CD8-positive, alpha-beta memory T cell (primary cell): ENCODE measurements around the gene IRF2BP1. TPM values are rescaled to one million over a fixed set of nuclear protein-coding genes. Genes with fewer than 3 reads are reported as not detected.
A peak's percentile ranks its signal among the peaks of the same experiment; 100 is the strongest.

Experiments used
- CTCF ChIA-PET: fragments of 350-600 bp; sonication (Branson Sonifier 250); formaldehyde crosslinking; loops from one replicate; lab custom pipeline; 2021; ENCODE audit warnings: antibody characterized with exemption; lab: Charles Lee
- POLR2A ChIA-PET: fragments of 350-600 bp; sonication (Branson Sonifier 250); formaldehyde crosslinking; loops from one replicate; lab custom pipeline; 2021; ENCODE audit warnings: antibody characterized with exemption; lab: Charles Lee
- DNase-seq, 5 donors: peaks; one replicate each; pipeline versions ENCODE4 v3.0.0 to v3.0.0-alpha.2; 2020 to 2022; ENCODE audit warnings: mixed read lengths in 1 of 5
- H3K27ac ChIP-seq: one replicate; pipeline ENCODE4 v1.7.0; 2013; ENCODE audit warnings: low read depth, mild to moderate bottlenecking, low read length, moderate library complexity
- H3K27me3 ChIP-seq: 2 replicates; pipeline ENCODE4 v1.7.0; 2013; ENCODE audit warnings: low read length, mild to moderate bottlenecking; ENCODE audit not compliant: insufficient read depth, poor library complexity, severe bottlenecking
- H3K36me3 ChIP-seq: 2 replicates; pipeline ENCODE4 v1.7.0; 2013; ENCODE audit warnings: mild to moderate bottlenecking, low read length, moderate library complexity; ENCODE audit not compliant: insufficient read depth
- H3K4me1 ChIP-seq: 2 replicates; pipeline ENCODE4 v1.7.0; 2013; ENCODE audit warnings: mild to moderate bottlenecking, low read length, moderate library complexity; ENCODE audit not compliant: insufficient read depth
- H3K4me3 ChIP-seq: 2 replicates; pipeline ENCODE4 v1.7.0; 2013; ENCODE audit warnings: mild to moderate bottlenecking, low read length
- H3K9me3 ChIP-seq: 2 replicates; pipeline ENCODE4 v1.7.0; 2013; ENCODE audit warnings: mild to moderate bottlenecking, low read length
- H3K27ac Mint-ChIP-seq, 8 donors: one replicate each; pipeline ENCODE4 v1.8.0; 2020 to 2021; ENCODE audit warnings: mixed read lengths in 8 of 8, mild to moderate bottlenecking in 6 of 8, inconsistent platforms in 3 of 8, moderate library complexity in 3 of 8
- H3K27me3 Mint-ChIP-seq, 2 donors: one replicate each; pipeline ENCODE4 v1.8.0; 2020 to 2021; ENCODE audit warnings: mixed read lengths in 2 of 2, mild to moderate bottlenecking in 1 of 2, moderate library complexity in 1 of 2
- H3K36me3 Mint-ChIP-seq, 3 donors: one replicate each; pipeline ENCODE4 v1.8.0; 2020 to 2021; ENCODE audit warnings: mixed read lengths in 3 of 3, inconsistent platforms in 1 of 3, mild to moderate bottlenecking in 1 of 3
- H3K4me1 Mint-ChIP-seq, 3 donors: one replicate each; pipeline ENCODE4 v1.8.0; 2020 to 2021; ENCODE audit warnings: mixed read lengths in 3 of 3, inconsistent platforms in 1 of 3, mild to moderate bottlenecking in 1 of 3
- H3K4me3 Mint-ChIP-seq, 7 donors: one replicate each; pipeline ENCODE4 v1.8.0; 2020 to 2021; ENCODE audit warnings: mixed read lengths in 7 of 7, mild to moderate bottlenecking in 6 of 7, moderate library complexity in 4 of 7, inconsistent platforms in 2 of 7
- H3K9me3 Mint-ChIP-seq, 5 donors: one replicate each; pipeline ENCODE4 v1.8.0; 2020 to 2022; ENCODE audit warnings: mixed read lengths in 5 of 5, mild to moderate bottlenecking in 3 of 5, moderate library complexity in 2 of 5, inconsistent platforms in 1 of 5
- polyA plus RNA-seq: library from polyadenylated mRNA; unstranded; fragments of 300-500 nt; fragmentation: Illumina TruSeq; gene quantifications from one replicate; pipeline ENCODE4 v1.2.3, GENCODE V29; 2021
- total RNA-seq, 2 experiments: library from RNA; stranded (reverse); gene quantifications; one replicate each; pipeline ENCODE4 v1.2.3, GENCODE V29; 2021

IRF2BP1 gene
- total and polyA plus RNA-seq, 3 experiments from 2014 or later, result 8.5 to 18.6 (median 17.9) TPM

DNA sequence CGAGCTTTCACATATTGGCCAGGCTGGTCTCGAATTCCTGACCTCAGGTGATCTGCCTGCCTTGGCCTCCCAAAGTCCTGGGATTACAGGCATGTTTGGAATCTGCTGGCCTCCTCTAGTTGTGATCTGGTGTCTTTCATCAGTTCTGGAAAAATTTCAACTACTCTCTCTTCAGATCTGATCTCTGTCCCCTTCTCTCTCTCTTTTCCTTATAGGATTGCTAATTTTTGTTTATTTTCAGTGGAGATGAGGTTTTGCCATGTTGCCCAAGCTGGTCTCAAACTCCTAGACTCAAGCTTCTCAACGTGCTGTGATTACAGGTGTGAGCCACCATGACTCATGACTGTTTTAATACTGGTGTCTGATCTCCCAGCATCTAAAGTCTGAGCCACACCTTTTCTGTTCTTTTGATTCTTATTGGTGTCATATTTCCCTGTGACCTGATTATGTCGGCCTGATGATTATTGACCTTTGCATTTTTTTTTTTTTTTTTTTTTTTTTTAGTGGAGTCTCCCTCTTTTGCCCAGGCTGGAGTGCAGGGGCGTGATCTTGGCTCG lies 39.0 kb upstream of the IRF2BP1 start:
- POLR2A ChIA-PET, result no interaction called here

DNA sequence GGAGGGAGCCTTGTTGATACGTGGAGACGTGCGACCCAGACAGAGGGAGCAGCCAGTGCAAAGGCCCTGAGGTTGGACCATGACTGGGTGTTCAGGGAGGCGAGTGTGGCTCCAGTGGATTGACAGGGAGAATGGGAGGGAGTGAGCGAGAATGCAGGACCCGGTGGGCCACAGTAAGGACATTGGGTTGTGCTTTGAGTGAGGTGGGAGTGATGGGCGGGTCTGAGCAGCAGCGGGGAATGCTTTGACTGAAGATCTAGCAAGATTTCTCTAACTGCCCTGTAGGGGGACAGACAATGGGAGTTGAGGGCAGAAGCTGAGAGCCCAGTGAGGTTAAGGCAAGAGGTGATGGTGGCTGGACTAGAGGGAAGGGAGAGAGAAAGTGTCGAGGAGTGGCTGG lies 36.3 kb upstream of the IRF2BP1 start:
- no peaks in the 10 kb centered on the region for H3K9me3 ChIP-seq
- H3K4me1 Mint-ChIP-seq, result peaks cover 0 to 5% (median 3%) of the 10 kb centered on the region in 3 donors
- H3K27ac Mint-ChIP-seq, result peak overlapping the region in 2 of 8 donors; percentile 25 to 87
- ChIA-PET CTCF (no interaction called here), POLR2A (no interaction called here)
- H3K36me3 Mint-ChIP-seq, result no peaks in the 10 kb centered on the region
- DNase-seq, result no peak
- H3K27ac ChIP-seq, result no peak overlapping the region
- H3K27me3 ChIP-seq, result no peaks in the 10 kb centered on the region
- no peaks in the 10 kb centered on the region for H3K36me3 ChIP-seq
- H3K27me3 Mint-ChIP-seq, result peaks cover 4 to 15% of the 10 kb centered on the region in 2 donors
- H3K4me3 ChIP-seq, result no peak overlapping the region
- H3K4me1 ChIP-seq, result peaks cover under 1% of the 10 kb centered on the region
- H3K4me3 Mint-ChIP-seq, result peak overlapping the region in 1 of 7 donors; percentile 21
- no peaks in the 10 kb centered on the region for H3K9me3 Mint-ChIP-seq

More for the DNA sequence above, 39.0 kb upstream of the IRF2BP1 start:
- Histone ChIP-seq H3K36me3 (no peaks in the 10 kb centered on the region), H3K27ac (no peak overlapping the region), H3K4me1 (peaks cover 9% of the 10 kb centered on the region), H3K4me3 (no peak overlapping the region), H3K9me3 (no peaks in the 10 kb centered on the region), H3K27me3 (no peaks in the 10 kb centered on the region)
- Mint-ChIP-seq H3K27me3 (peaks cover 0 to 3% of the 10 kb centered on the region in 2 donors), H3K27ac (peak overlapping the region in 1 of 8 donors; percentile 47), H3K36me3 (no peaks in the 10 kb centered on the region), H3K4me1 (peaks cover 5 to 11% (median 10%) of the 10 kb centered on the region in 3 donors), H3K9me3 (no peaks in the 10 kb centered on the region), H3K4me3 (no peak overlapping the region)
- no peak for DNase-seq
- CTCF ChIA-PET, result no interaction called here

DNA sequence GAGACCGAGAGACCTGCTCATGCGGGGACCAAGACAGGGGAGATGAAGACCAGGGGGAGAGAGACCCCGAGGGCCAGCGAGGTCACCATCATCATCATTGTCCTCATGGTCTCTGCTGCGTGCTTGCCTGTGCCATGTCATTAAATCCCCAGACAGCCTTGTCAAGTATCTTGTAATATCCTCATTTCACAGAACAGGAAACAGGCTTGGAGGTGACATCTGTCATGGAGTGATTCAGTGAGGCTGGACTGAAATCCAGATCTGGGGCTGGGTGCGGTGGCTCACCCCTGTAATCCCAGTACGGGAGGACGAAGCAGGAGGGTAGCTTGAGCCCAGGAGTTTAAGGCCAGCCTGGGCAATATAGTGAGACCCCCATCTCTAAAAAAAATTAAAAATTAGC lies 34.5 kb upstream of the IRF2BP1 start:
- CTCF ChIA-PET, result no interaction called here

DNA sequence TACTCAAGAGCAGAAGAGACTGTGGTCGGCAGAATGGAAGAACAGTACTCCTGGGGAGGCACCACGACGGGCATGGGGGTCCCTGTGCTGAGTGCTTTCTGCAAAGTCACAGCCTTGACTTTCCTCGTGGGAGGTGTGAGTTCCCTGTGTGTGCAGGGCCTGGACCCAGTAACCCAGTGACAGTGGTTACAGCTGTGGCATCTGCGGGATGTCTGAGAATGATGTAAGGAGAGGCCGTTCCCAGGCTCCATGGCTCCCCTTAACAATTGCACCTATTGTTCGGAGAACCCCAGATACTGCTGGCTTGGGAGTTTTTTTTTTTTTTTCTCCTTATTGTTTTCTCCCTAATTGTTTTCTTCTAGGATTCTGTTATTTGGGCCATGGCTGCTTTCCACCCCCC lies 33.7 kb upstream of the IRF2BP1 start:
- Mint-ChIP-seq H3K27ac (no peak overlapping the region), H3K36me3 (peaks cover 0 to 3% (median 0%) of the 10 kb centered on the region in 3 donors), H3K27me3 (peaks cover 8 to 28% of the 10 kb centered on the region in 2 donors), H3K4me3 (no peak overlapping the region), H3K4me1 (no peaks in the 10 kb centered on the region), H3K9me3 (no peaks in the 10 kb centered on the region)
- CTCF ChIA-PET, result no interaction called here
- H3K4me1 ChIP-seq, result no peaks in the 10 kb centered on the region
- no peaks in the 10 kb centered on the region for H3K27me3 ChIP-seq
- H3K27ac ChIP-seq, result no peak overlapping the region
- no peak overlapping the region for H3K4me3 ChIP-seq
- no peaks in the 10 kb centered on the region for H3K36me3 ChIP-seq
- POLR2A ChIA-PET, result interaction anchor here (0.7 kb wide), 1 partner anchor 56 kb away, joined by 3 read pairs; no protein-coding TSS in a partner anchor
- no peak for DNase-seq
- no peaks in the 10 kb centered on the region for H3K9me3 ChIP-seq

More for the DNA sequence above, 34.5 kb upstream of the IRF2BP1 start:
- Mint-ChIP-seq H3K9me3 (no peaks in the 10 kb centered on the region), H3K27ac (no peak overlapping the region), H3K27me3 (peaks cover 8 to 24% of the 10 kb centered on the region in 2 donors), H3K36me3 (no peaks in the 10 kb centered on the region), H3K4me3 (no peak overlapping the region), H3K4me1 (no peaks in the 10 kb centered on the region)
- H3K27me3 ChIP-seq, result no peaks in the 10 kb centered on the region
- H3K36me3 ChIP-seq, result no peaks in the 10 kb centered on the region
- H3K9me3 ChIP-seq, result no peaks in the 10 kb centered on the region
- no peak overlapping the region for H3K27ac ChIP-seq
- no peaks in the 10 kb centered on the region for H3K4me1 ChIP-seq
- POLR2A ChIA-PET, result interaction anchor here (0.7 kb wide), 1 partner anchor 57 kb away, joined by 3 read pairs; no protein-coding TSS in a partner anchor
- no peak overlapping the region for H3K4me3 ChIP-seq
- DNase-seq, result no peak

DNA sequence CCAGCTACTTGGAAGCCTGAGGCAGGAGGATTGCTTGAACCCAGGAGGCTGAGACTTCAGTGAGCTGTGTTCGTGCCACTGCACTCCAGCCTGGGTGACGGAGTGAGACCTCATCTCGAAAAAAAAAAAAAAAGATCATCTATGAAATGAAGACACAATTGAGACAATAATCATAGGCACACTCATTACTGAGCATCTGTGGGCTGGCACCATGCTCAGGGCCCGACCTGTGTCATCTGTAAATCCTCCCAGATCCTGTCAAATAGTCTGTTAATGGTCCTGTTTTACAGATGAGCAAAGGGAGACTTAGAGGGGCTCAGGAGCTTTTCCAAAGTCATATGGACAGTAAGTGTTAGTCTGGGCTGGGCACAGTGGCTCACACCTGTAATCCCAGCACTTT lies 32.8 kb upstream of the IRF2BP1 start:
- no peaks in the 10 kb centered on the region for H3K9me3 ChIP-seq
- no peak overlapping the region for H3K27ac ChIP-seq
- CTCF ChIA-PET, result no interaction called here
- POLR2A ChIA-PET, result no interaction called here
- no peaks in the 10 kb centered on the region for H3K9me3 Mint-ChIP-seq
- peaks cover 8 to 28% of the 10 kb centered on the region in 2 donors for H3K27me3 Mint-ChIP-seq
- H3K4me1 ChIP-seq, result no peaks in the 10 kb centered on the region
- H3K4me3 ChIP-seq, result no peak overlapping the region
- peaks cover 0 to 3% (median 0%) of the 10 kb centered on the region in 3 donors for H3K36me3 Mint-ChIP-seq
- no peak overlapping the region for H3K27ac Mint-ChIP-seq
- DNase-seq, result no peak
- no peak overlapping the region for H3K4me3 Mint-ChIP-seq
- H3K27me3 ChIP-seq, result no peaks in the 10 kb centered on the region
- no peaks in the 10 kb centered on the region for H3K4me1 Mint-ChIP-seq
- no peaks in the 10 kb centered on the region for H3K36me3 ChIP-seq

DNA sequence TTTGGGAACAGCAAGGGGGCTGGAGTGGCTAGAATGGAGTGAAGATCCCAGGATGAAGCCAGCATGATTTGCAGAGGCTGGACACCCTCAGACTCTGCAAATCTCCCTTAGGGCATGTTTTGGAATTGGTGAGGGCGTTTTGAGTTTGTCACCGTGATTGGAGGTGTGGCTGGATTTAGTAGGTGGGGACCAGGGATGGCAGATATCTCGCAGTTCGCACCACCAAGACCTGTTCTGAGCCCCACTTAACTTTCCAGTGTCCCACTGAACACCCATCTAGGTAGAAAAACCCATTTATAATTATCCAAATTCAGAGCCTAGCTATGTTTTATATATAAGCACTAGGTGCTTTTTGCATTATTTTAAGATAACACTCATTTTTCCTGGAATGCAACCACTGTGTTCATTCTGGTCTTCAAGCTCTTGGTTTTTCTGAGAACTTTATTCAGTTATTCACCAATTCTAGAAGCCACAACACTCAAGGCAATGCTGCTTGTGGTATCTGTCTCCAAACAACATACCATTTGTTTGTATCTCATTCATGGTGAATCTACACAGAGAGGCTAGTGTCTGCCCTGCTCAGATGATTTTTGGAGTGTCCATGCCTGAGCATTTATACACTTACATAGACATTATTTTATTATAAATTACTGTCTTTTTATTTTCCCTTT lies 31.6 kb upstream of the IRF2BP1 start:
- DNase-seq, result no peak
- POLR2A ChIA-PET, result no interaction called here

DNA sequence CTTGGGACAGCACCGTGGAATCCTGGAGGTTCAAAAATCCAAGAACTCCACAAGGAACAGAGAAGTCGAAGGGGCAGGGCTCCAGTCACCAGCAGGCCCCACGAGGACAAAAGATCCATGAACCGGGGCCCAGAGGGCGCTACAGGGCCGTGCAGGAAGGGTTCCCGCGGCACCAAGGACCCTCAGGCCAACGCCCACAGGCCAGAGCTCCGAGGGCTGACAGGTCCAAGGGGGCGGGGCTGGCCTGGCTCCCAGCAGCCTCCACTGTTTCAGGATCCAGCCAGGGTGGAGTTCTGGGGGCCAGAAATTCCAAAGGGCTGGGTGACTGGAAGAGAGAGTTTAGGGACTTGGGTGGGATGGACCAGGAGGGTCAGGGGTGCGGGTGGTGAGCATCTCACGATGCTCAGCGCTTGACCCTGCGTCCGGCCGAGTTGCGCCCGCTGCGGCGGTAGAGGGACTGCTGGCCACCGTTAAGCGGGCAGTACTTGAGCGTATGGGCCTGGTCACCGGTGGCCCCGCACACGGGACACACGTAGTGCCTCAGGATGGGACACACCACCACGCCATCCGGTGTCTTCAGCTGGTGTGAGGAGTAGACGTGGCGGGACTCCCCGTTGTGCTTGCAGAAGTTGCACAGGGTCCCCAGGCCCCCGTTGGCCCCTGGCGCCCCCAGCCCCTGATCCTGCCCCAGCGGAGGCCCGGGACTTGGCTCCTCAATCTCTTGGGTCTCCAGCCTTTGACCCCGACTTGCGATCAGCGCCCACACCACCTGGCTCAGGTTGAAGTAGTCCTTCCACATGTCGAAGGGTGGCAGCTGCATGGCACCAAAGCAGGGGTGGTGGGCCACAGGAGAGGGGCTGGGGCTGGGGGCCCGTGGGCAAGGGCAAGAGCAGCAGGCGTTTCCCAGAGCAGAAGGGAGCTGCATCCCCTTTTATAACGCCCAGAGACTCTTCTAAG lies 28.2 kb upstream of the IRF2BP1 start, which contains the start of gene NANOS2:
Gene NANOS2, minus strand, starts transcription at position 905 of the 957 bp plus-strand sequence. Its CDS starts 85 bp downstream, at position 820.
- Histone ChIP-seq H3K36me3 (no peaks in the 10 kb centered on the region), H3K4me1 (no peaks in the 10 kb centered on the region), H3K4me3 (no peak within 1 kb of the TSS), H3K9me3 (no peaks in the 10 kb centered on the region), H3K27me3 (no peaks in the 10 kb centered on the region), H3K27ac (no peak within 1 kb of the TSS)
- no peaks in the 10 kb centered on the region for H3K4me1 Mint-ChIP-seq
- DNase-seq, result no peak
- peaks cover 14 to 50% of the 10 kb centered on the region in 2 donors for H3K27me3 Mint-ChIP-seq
- peaks cover 0 to 3% (median 0%) of the 10 kb centered on the region in 3 donors for H3K36me3 Mint-ChIP-seq
- peaks cover 0 to 2% (median 0%) of the 10 kb centered on the region in 5 donors for H3K9me3 Mint-ChIP-seq
- ChIA-PET CTCF (no interaction called here), POLR2A (no interaction called here)
- H3K4me3 Mint-ChIP-seq, result peak within 1 kb of the TSS in 1 of 7 donors; percentile 63
- H3K27ac Mint-ChIP-seq, result peak within 1 kb of the TSS in 1 of 8 donors; percentile 26

More for the DNA sequence above, 31.6 kb upstream of the IRF2BP1 start:
- H3K9me3 Mint-ChIP-seq, result no peaks in the 10 kb centered on the region
- H3K4me3 ChIP-seq, result no peak overlapping the region
- H3K36me3 ChIP-seq, result no peaks in the 10 kb centered on the region
- H3K27ac ChIP-seq, result no peak overlapping the region
- no peak overlapping the region for H3K4me3 Mint-ChIP-seq
- CTCF ChIA-PET, result no interaction called here
- no peak overlapping the region for H3K27ac Mint-ChIP-seq
- H3K27me3 ChIP-seq, result no peaks in the 10 kb centered on the region
- no peaks in the 10 kb centered on the region for H3K4me1 ChIP-seq
- H3K27me3 Mint-ChIP-seq, result peaks cover 11 to 38% of the 10 kb centered on the region in 2 donors
- H3K36me3 Mint-ChIP-seq, result peaks cover 0 to 3% (median 0%) of the 10 kb centered on the region in 3 donors
- no peaks in the 10 kb centered on the region for H3K4me1 Mint-ChIP-seq
- H3K9me3 ChIP-seq, result no peaks in the 10 kb centered on the region
